GM18951 (cell line): ENCODE data around the gene REEP6.
"Not testable (repeated sequence)": the region's sequence is repeated elsewhere in the genome, so short reads cannot be mapped to it uniquely, and the experiment has no call there.

Experiments
- POLR2A ChIP-seq: IDR thresholded peaks from 4 replicates; pipeline ENCODE4 v1.6.1; 2011; ENCODE audit warnings: mild to moderate bottlenecking; ENCODE audit not compliant: insufficient read length, insufficient read depth; ENCODE audit errors: extremely low read depth
- in situ Hi-C: fragments of 300-500 bp; cut with MboI; formaldehyde crosslinking; loops from one replicate; pipeline ENCODE4 v1.12.0; 2022; ENCODE audit warnings: low sequenced_read_pairs, mixed read lengths, inconsistent platforms; ENCODE audit not compliant: unreplicated experiment

The REEP6 gene

GRCh38 chr19:1514295-1514661 is 23.3 kb downstream of the REEP6 start:
- TF ChIP-seq POLR2A, result no peak
- in situ Hi-C loops, result no loop called here

- in situ Hi-C loops, result no loop called here
- no peak for TF ChIP-seq POLR2A
Observed at GRCh38 chr19:1514986-1515721, 24.2 kb downstream of the REEP6 start.

DNA sequence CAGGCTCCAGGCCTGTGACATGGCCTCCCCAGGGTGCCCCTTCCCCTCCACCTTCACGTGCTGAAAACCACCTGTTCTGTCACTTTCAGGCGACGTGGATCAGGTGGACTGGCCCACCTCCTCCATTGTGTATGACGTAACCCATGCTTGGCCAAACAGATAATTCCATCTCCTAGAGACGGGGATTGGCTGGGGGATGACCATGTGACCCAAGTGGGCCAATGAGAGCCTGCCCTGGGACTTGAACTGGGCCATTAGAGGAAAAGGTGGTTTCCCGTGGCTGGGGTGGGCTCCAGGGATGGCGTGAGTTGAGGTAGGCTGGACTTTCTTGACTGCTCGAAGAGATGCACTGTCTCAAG is 25.4 kb downstream of the REEP6 start:
- TF ChIP-seq POLR2A, result no peak
- in situ Hi-C loops, result no loop called here

DNA sequence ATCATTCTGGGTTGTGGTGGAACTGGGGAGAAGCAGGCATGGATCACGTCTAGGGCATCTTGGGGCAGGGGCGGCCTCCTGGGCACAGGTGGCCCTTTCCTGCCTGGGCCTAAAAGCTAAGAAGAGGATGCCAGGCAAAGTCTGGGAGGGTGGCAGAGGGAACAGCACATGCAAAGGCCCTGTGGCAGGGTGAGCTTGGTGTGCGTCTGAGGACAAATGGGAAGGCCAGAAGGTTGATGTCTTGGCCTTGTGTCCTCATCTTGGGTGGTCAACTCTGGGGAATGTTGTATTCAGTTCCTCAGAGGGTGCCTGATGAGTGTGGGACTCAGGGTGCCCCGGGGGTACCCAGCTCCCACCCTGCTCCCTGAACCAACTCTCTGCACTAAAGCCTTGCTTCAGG is 27.5 kb downstream of the REEP6 start:
- TF ChIP-seq POLR2A, result no peak
- in situ Hi-C loops, result no loop called here

DNA sequence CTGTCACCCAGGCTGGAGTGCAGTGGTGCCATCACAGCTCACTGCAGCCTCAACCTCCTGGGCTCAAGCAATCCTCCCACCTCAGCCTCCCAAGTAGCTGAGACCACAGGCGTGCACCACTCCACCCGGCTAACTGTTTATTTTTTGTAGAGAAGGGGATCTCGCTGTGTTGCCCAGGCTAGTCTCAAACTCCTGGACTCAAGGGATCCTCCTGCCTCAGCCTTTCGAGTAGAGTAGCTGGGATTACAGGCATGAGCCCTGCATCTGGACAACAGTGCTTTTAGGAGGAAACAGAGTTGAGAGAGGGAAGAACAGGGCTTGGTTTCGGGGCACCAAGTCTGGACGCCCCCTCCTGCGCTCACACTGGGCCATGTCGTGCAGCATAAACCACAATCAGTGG is 28.8 kb downstream of the REEP6 start:
- in situ Hi-C loops, result not testable (repeated sequence)

- no peak for TF ChIP-seq POLR2A
- in situ Hi-C loops, result no loop called here
Observed at GRCh38 chr19:1520203-1520780, 29.3 kb downstream of the REEP6 start.

- TF ChIP-seq POLR2A, result no peak
- in situ Hi-C loops, result no loop called here
Observed at GRCh38 chr19:1521636-1522035, 30.7 kb downstream of the REEP6 start.

GRCh38 chr19:1522061-1522460 is 31.1 kb downstream of the REEP6 start:
- no peak for TF ChIP-seq POLR2A
- in situ Hi-C loops, result no loop called here

- in situ Hi-C loops, result no loop called here
- TF ChIP-seq POLR2A, result no peak
Observed at GRCh38 chr19:1522838-1523237, 31.9 kb downstream of the REEP6 start.

GRCh38 chr19:1523412-1524286 is 32.7 kb downstream of the REEP6 start, which contains the start of gene PLK5:
Gene PLK5 (plus strand): TSS chr19:1524077. CDS start chr19:1526997, 2,920 bp downstream.
- in situ Hi-C loops, result no loop called here
- TF ChIP-seq POLR2A, result no peak

- TF ChIP-seq POLR2A, result no peak
- in situ Hi-C loops, result no loop called here
Observed at GRCh38 chr19:1524287-1524971, 33.4 kb downstream of the REEP6 start.

DNA sequence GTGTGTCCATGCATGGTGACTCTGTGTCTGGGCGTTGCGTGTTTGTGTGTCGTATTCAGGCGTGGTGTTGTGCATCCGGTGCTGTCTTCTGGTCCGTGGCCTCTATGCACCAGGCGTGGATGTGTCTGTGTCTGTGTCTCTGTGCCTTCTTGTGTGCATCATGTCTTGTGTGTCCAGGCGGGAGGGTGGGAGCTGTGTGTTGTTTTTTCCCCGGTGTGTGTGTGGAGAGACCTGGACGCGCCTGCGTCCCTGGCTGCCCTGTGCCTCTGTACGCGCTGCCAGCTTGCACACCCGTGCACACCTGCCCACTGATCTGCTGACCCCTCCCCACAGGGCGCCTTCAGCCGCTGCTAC is 34.0 kb downstream of the REEP6 start:
- TF ChIP-seq POLR2A, result no peak
- in situ Hi-C loops, result loop anchor here (25.0 kb wide), 1 partner anchor 262 kb away; no protein-coding TSS in a partner anchor

- in situ Hi-C loops, result loop anchor here (25.0 kb wide), 1 partner anchor 262 kb away; no protein-coding TSS in a partner anchor
- TF ChIP-seq POLR2A, result no peak
Observed at GRCh38 chr19:1525343-1525742, 34.4 kb downstream of the REEP6 start.
